SH-SY5Y (cell line): Measurements from ENCODE around the gene ARHGAP33.

ENCODE experiments used
- GATA2 ChIP-seq: IDR thresholded peaks from 2 replicates; pipeline ENCODE4 v1.6.1; 2011; ENCODE audit warnings: mild to moderate bottlenecking, low read depth, low read length
- GATA3 ChIP-seq: IDR thresholded peaks from 2 replicates; pipeline ENCODE4 v1.6.1; 2011; ENCODE audit warnings: low read depth, mild to moderate bottlenecking, low read length, moderate library complexity

ARHGAP33 gene

DNA sequence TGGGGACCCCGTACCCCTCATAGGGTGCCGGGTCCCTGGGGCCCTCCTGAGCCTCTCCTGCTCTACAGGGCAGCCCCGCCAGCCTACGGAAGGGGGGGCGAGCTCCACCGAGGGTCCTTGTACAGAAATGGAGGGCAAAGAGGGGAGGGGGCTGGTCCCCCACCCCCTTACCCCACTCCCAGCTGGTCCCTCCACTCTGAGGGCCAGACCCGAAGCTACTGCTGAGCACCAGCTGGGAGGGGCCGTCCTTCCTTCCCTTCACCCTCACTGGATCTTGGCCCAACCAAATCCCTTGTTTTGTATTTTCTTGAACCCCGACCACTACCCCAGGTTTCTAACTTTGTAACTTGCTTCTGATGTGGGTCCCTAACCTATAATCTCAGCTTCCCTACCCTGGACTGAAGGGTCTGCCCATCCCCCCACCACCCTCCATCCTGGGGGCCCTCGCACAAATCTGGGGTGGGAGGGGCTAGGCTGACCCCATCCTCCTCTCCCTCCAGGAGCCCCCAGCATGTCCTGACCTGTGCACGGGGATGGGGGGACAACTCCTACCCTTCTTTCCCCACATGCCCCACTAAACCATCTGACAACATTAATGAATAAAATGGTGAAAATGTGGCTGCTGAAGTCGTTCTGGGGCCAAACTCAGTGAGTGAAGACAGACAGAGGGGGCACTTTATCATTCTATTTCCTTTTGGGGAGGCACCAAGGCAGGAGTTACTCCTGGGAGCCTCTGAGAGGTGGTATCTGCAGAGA, 13.0 kb downstream of the ARHGAP33 start:
- TF ChIP-seq GATA3 (no peak), GATA2 (no peak)

DNA sequence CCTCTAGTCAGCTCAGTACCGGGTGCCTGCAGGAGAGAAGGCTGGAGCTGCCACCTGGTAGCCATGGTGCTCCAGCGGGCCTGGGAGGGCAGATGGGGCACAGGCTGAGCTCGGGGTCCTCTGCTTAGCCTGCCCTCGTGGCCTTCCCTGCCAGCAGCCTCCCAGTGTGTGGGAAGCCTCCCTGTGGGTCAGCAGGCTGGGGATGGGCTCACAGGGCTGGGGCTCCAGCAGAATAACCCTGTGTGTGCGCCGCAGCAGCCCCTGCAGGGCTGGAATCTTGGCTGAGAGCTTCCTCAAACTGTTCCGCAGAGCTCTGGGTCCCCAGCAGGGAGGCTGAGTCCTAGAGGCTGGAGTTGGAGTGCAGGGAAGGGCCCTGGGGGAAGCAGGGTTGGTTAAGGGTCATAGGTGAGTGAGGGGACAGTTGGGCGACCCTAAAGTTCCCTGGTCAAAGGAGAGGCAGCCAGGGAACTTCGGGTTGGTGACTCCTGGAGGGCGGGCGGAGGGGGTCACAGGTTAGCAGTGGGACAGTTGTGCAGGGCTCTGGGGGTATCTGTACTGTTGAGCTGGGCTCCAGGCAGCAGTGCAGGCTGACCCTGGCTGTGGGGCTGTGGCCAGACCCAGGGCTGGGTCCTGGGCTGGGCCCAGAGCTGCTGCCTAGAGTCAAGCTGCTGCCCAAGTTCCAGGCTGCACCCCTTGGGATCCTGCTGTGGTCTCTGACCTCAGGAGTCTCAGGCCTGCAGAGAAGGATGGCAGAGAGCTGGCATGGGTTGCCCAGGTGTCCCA, 14.0 kb downstream of the ARHGAP33 start:
- TF ChIP-seq GATA3 (no peak), GATA2 (no peak)

DNA sequence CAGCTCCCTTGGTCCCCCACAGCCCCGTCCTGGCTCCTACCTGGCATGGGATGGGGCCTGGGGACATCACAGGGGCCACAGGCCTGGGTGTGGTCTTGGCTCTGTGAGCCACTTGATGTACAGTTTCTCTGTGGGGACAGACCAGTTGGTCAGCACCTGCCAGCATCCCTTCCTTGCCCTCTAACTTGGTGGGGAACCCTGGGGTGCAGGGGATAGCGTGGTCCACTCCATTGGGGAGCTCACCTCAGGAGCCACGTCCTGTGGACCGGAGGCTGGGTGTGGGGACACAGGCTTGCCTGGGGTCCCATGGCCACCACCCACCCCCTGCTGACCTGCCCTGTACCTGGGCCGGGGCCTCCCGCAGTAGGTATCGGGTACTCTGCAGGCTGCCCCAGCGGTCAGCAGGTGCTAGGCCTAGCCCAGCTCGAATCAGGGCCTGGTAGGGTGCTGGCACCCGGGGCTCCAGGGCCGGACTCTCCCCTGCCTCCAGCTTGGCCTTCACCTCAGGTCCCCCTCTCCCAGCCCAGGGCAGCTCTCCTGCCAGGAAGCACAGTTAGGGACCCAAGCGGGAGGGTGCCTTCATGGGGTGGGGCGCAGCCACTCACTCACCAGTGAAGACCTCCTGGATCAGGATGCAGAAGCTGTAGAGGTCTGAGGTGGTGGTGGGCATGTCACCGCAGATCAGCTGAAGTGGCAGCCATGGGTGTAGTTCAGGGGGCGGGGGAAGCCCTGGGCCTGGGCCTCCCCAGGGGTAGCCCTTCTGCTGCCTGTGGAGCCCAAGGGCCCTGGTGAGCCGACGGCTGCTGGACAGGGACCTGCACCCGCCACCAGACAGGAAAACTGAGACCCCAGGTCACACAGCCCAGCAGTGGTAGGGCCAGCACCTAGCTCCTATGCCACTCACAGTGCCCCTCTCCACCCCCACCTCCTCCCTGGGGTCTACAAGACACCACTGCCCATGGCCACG, 14.9 kb downstream of the ARHGAP33 start:
- TF ChIP-seq GATA3 = no peak
- no peak for TF ChIP-seq GATA2

DNA sequence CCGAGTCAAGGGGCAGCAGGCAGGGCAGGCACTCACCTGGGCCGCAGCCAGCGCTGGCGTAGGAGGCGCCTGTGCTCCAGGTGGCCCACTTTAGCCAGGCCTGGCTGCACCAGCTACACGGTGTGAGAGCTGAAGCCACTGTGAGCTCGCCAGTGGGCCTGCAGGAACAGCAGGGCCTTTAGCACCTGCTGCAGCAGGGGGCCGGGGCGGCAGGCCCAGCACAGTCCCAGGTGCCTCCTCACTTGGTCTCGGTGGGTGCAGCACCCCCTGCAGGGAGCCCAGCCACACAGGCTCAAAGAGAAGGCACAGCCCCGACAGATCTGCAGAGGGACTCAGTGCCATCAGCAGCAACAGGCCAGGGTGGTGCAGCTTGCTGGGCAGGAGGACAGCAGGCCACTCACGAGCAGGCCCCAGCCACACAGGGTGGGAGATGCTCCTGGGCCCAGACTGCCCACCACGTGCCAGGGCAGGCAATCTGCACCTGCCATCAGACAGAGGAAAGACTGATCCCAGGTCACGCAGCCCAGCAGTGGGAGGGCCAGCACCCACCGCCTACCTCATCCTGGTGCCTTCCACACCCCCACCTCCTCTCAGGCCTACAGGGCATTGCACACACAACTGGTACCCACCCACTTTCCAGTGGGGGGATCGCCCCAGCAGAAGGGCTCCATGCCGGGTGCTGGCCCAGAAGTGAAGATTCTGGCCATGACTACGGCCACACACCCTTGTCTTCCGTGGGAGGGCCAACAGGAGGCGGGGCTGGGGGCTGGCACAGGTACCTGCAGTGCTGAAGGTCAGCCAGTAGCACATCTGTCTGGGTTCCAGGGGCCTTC, 15.8 kb downstream of the ARHGAP33 start:
- TF ChIP-seq GATA2 (no peak), GATA3 (no peak)

DNA sequence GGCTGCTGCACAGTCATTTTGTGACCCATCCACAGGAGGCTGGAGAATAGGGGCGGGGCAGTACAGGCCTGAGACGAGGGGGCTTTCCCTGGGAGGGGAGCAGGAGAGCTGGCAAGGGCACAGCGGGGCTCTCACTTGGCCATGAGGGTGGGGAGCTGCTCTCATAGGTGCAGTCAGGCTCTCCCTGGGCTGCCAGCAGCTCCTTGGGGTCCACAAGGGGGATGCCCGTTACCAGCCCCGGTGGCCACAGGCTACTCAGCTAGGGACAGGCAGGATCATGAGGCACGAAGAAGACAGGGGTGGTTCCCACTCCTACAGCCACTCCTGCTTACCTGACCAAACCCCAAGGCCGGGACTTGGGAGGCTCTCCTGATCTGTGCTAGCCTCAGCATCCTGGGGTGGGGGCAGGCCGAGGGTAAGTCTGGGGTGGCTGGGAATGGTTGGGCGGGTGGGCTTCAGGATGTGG, 16.5 kb downstream of the ARHGAP33 start:
- no peak for TF ChIP-seq GATA2
- TF ChIP-seq GATA3 = no peak

DNA sequence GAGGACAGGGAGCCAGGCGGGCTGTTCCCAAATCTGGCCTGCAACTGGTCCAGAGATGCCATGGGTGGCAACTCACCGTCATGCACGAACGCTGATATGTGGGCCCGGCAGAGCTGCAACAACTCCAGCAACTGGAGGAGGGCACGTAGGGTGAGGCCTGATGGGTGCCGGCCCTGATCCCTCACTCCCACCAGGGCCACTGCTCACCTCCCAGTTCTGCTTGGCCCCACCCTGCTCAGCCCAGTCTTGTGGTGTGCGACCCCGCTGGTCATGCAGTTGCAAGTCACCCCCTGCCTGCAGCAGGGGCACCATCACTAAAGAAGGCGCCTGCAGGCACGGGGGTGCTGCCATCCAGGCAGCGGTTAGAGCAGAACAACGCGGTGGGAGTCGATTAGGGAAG, 16.9 kb downstream of the ARHGAP33 start:
- TF ChIP-seq GATA2 (no peak), GATA3 (no peak)

DNA sequence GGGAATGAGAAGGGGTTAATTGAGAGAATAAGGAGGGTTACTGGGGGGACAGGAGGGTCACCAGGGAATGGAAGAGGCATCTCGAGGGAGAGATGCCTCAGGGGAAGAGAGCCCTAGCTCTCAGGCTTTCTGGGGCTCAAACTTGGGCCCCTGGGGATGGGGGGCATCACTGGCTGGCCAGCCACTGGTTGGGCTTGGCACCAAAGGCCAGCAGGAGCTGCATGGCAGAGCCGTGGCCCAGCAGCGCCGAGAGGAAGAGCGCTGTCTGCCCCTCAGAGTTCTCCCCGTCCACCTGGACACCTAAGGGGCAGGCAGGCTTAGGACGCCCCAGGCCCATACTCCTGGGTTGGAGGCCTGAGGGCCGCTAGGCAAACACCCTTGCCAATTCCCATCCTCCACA, 17.5 kb downstream of the ARHGAP33 start:
- TF ChIP-seq GATA2 (no peak), GATA3 (no peak)

DNA sequence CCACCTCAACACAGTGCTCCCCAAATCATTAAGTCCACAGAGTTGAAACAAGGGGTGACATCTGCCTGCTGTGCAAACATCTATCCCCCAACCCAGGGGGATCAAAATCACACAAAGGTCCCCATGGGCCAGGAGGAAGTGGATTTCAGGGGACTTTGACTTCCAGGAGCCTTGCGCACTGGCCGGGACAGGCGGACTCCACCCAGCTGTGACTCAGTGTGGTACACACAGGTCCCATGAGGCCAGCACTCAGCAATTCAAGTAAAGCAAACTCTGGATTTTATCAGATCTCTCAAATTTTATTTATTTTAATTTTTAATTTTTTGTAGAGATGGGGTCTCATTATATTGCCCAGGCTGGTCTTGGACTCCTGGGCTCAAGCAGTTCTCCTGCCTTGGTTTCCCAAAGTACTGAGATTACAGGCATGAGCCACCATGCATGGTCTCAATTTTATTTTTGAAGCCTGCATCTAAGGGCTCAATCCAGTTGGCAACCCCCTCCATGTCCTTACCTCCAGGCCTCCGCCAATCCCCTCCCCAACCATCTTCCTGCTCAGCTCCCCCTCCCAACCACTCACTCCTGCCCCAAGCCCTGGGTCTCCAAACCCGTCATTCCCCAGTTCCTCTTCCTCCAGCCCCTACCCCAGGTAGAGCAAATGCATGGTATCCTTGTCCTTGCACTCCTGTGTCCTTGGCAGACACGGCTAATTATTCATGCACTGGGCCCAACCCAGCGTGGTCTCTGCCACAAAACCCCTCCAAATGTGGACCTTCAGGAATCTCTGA, 18.2 kb downstream of the ARHGAP33 start:
- TF ChIP-seq GATA2 (no peak), GATA3 (no peak)

DNA sequence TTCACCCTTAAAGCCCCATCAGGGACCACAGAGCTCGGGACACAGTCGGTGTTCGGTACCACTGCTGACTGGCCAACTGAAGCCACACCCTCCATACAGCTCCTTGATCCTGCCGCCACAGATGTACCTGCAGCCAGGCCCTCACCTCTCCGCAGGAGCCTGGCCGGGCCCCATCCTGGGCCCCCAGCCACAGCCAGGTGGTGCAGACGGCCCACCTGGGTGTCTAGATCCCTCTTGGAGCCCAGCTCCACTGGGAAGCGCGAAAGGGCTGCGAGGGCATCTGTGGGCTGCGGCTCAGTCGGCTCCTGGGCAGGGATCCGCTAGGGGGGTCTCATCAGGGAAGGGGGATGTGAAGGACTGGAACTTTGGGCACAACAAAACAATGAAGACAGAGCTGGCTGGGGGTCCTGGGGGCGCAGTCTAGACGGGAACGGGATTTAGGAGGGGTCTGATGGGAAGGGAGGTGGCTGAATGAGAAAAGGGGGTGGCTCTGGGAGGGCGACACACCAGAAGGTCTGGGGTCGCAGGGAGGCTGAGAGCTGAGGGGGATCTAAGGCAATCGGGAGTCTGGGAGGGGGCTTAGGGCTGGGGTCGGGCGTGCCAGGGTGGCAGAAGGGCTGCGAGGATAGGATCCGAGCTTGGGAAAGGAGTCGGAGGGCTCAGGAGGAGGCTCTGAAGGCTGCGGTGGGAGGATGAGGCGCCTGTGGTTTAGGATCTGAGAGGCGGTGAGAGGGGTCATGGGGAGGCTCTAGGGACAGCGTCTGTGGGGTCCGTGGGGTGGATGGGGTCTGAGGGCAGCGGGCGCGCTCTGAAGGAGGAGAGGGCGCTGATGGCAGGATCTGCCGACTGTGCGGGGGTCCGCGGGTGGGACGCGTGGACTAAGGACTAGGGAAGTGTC, 21.5 kb downstream of the ARHGAP33 start:
- TF ChIP-seq GATA3 = no peak
- TF ChIP-seq GATA2 = no peak

DNA sequence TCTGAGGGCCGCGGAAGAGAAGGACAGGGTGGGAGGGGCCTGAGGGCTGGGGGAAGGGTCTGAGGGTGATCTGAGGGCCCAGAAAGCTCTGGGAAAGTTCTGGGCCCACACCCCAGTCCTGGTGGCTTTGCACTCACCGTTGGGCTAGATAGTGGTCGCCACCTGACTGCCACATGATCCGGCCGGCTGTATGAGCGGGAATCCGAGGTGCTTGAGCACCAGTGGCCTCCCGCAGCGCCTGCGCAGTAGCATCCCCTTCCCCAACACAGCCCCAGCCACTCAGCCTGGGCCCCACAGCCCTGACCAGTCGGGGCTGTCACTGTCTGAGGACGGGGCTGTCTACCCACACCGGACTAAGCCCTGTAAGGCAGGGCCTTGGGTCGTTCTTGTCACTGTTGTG, 22.3 kb downstream of the ARHGAP33 start:
- TF ChIP-seq GATA3 (no peak), GATA2 (no peak)

DNA sequence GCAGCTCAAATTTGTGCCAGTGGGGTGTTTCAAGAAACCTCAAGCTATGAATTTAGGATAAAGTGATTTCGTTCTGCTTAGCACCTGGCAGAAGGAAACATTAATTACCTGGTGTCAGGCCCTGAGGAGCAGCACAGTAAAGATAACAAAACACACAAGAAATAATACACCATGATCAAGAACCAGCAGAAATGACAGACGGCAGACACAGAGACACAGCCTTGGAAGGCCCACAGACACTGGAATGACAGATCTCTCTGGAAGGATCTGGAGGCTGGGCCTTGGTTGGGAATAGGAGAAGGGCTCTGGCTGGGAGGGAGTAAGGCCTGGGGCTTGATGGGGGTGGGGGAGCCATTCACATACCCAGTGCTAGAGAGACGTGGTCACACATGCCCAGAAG, 26.5 kb downstream of the ARHGAP33 start:
- TF ChIP-seq GATA2 (no peak), GATA3 (no peak)
